Stimulated activated effector memory CD8-positive, alpha-beta T cell treated with anti-CD3 and anti-CD28 coated beads, Interleukin-12 subunit alpha, Interleukin-12 subunit beta, amount 100 ng/mL, for 72 hours (primary cell): Measurements from ENCODE around the gene SRRM3.

Experiments
- ATAC-seq: fragments of 150-1000 bp; cut with Tn5 transposase; 2 replicates; pipeline ENCODE4 v1.10.0; 2021
- DNase-seq, 2 donors: peaks; one replicate each; pipeline ENCODE4 v3.0.0; 2021 to 2022; ENCODE audit warnings: low spot score in 2 of 2
- H3K27ac Mint-ChIP-seq: one replicate; pipeline ENCODE4 v1.8.0; 2022; ENCODE audit warnings: mild to moderate bottlenecking, mixed read lengths
- H3K36me3 Mint-ChIP-seq: one replicate; pipeline ENCODE4 v1.8.0; 2022; ENCODE audit warnings: mild to moderate bottlenecking, mixed read lengths
- H3K4me1 Mint-ChIP-seq: one replicate; pipeline ENCODE4 v1.8.0; 2022; ENCODE audit warnings: mixed read lengths
- H3K4me3 Mint-ChIP-seq: one replicate; pipeline ENCODE4 v1.8.0; 2022; ENCODE audit warnings: mild to moderate bottlenecking, mixed read lengths
- H3K9me3 Mint-ChIP-seq: one replicate; pipeline ENCODE4 v1.8.0; 2022; ENCODE audit warnings: mixed read lengths

Gene SRRM3

DNA sequence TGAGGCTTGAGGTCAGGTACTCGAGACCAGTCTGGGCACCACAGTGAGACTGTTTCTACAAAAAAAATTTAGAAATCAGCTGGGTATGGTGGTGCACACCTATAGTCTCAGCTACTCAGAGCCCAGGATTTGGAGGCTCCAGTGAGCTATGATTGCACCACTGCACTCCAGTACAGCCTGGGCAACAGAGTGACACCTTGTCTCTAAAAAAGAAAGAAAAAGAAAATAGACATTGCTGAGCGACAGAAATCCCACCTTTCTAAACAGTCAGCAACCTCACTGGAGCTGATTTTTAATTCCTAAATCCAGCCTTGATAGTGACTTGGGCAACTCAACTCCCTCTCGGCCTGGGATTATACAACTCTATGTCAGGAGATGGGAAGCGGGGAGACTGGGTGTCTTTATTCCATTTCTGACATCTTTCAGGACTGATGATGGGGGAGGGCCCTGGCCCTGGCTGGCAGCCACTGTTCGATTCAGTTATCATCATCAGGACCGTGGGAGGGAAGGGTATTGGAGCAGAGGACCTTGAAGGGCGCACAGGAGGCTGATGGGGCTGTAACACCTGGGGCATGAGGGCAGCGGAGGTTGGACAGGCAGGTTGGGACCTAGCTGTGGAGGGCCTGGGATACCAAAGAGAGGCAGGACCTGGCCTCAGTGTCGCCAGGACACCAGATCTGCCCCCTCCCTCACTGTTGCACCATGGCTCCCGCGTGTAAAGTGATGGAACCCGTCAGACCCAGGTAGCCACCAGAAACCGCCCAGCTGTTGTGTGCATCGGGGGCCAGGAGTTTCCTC is 115.5 kb downstream of the SRRM3 start:
- peak overlapping the region; percentile 87 for H3K27ac Mint-ChIP-seq
- H3K9me3 Mint-ChIP-seq = no peaks in the 10 kb centered on the region
- H3K4me3 Mint-ChIP-seq = peak overlapping the region; percentile 74
- DNase-seq (no peak), ATAC-seq (no peak)
- peaks cover 48% of the 10 kb centered on the region for H3K36me3 Mint-ChIP-seq
- peaks cover 37% of the 10 kb centered on the region for H3K4me1 Mint-ChIP-seq

DNA sequence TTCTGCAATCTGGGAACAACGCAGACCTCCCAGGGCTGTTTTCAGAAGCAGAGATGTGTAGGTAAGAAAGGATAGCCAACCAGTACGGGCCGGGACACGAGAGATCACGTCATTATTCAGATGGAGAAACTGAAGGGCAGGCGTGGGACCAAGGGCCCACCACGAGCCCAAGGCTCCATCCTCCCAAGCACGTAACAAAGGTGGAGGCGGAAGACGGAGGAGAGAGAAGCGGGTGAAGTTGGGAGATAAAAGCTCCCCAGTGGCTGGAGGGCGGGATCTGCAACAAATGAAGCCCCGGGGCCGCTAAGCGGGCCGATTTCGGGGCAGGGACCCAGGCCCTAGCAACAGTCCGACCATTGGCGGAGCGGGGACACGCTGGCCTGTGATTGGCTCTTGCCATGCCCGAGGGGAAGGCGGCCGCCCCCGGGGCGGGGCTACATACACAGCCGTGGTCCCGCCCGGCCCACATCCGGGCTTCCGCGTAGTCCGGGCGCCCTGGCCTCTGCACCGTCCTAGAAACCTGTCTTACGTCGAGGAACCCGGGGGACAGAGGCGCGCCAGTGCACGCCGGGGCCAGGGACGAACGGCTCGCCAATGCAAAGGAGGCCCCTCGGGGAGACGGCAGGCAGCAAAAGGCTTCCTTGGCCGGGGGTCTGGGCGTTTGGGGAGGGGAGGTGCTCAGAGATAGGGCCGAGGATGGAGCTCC is 116.2 kb downstream of the SRRM3 start:
- peak; percentile 85 to 97 for DNase-seq
- peak; percentile 93 for ATAC-seq
- Mint-ChIP-seq H3K27ac (peak overlapping the region; percentile 87), H3K9me3 (no peaks in the 10 kb centered on the region), H3K4me1 (peaks cover 37% of the 10 kb centered on the region), H3K36me3 (peaks cover 56% of the 10 kb centered on the region), H3K4me3 (peak overlapping the region; percentile 74)

- no peaks in the 10 kb centered on the region for H3K9me3 Mint-ChIP-seq
- DNase-seq = peak; percentile 49 to 85
Measured at GRCh38 chr7:76318488-76319353, 117.0 kb downstream of the SRRM3 start.

DNA sequence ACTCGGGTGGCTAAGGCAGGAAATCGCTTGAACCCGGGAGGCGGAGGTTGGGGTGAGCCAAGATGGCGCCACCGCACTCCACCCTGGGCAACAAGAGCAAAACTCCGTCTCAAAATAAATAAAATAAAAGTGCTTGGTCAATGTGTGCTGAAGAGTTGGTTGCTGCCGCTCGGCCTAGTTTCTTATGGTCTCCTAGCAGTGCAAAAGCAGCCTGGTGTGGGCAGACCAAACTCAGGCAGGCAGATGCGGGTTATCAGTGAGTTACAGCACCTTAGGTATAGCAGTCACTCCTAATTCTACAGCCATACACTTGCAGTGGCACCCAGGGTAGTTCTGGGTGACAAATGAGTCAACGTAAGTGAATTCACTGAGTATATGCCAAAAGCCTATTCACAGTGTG is 123.4 kb downstream of the SRRM3 start:
- peak overlapping the region; percentile 1 for H3K27ac Mint-ChIP-seq
- no peaks in the 10 kb centered on the region for H3K9me3 Mint-ChIP-seq
- peaks cover 36% of the 10 kb centered on the region for H3K4me1 Mint-ChIP-seq
- no peak overlapping the region for H3K4me3 Mint-ChIP-seq
- peaks cover 91% of the 10 kb centered on the region for H3K36me3 Mint-ChIP-seq
- no peak for DNase-seq
- ATAC-seq = no peak

More at GRCh38 chr7:76318488-76319353, 117.0 kb downstream of the SRRM3 start:
- peaks cover 36% of the 10 kb centered on the region for H3K4me1 Mint-ChIP-seq
- ATAC-seq = peak; percentile 73
- peaks cover 60% of the 10 kb centered on the region for H3K36me3 Mint-ChIP-seq
- H3K4me3 Mint-ChIP-seq = peak overlapping the region; percentile 74
- peak overlapping the region; percentile 87 for H3K27ac Mint-ChIP-seq

GRCh38 chr7:76325811-76326210 is 124.1 kb downstream of the SRRM3 start:
- Mint-ChIP-seq H3K4me1 (peaks cover 38% of the 10 kb centered on the region), H3K36me3 (peaks cover 91% of the 10 kb centered on the region), H3K4me3 (no peak overlapping the region), H3K27ac (no peak overlapping the region), H3K9me3 (no peaks in the 10 kb centered on the region)
- ATAC-seq (no peak), DNase-seq (no peak)

- Mint-ChIP-seq H3K36me3 (peaks cover 88% of the 10 kb centered on the region), H3K9me3 (no peaks in the 10 kb centered on the region), H3K27ac (no peak overlapping the region), H3K4me3 (no peak overlapping the region), H3K4me1 (peaks cover 44% of the 10 kb centered on the region)
- DNase-seq = no peak
- ATAC-seq = no peak
Measured at GRCh38 chr7:76326646-76327233, 125.0 kb downstream of the SRRM3 start.

GRCh38 chr7:76327610-76328009 is 125.9 kb downstream of the SRRM3 start:
- no peak for DNase-seq
- H3K4me1 Mint-ChIP-seq = peaks cover 49% of the 10 kb centered on the region
- H3K36me3 Mint-ChIP-seq = peaks cover 88% of the 10 kb centered on the region
- ATAC-seq = peak; percentile 60
- peak overlapping the region; percentile 74 for H3K27ac Mint-ChIP-seq
- H3K4me3 Mint-ChIP-seq = no peak overlapping the region
- no peaks in the 10 kb centered on the region for H3K9me3 Mint-ChIP-seq

GRCh38 chr7:76328389-76328788 is 126.7 kb downstream of the SRRM3 start:
- peaks cover 52% of the 10 kb centered on the region for H3K4me1 Mint-ChIP-seq

GRCh38 chr7:76329479-76329878 is 127.8 kb downstream of the SRRM3 start:
- Mint-ChIP-seq H3K4me3 (no peak overlapping the region), H3K9me3 (no peaks in the 10 kb centered on the region), H3K36me3 (peaks cover 97% of the 10 kb centered on the region), H3K27ac (peak overlapping the region; percentile 49), H3K4me1 (peaks cover 58% of the 10 kb centered on the region)
- no peak for ATAC-seq
- no peak for DNase-seq

More at GRCh38 chr7:76328389-76328788, 126.7 kb downstream of the SRRM3 start:
- no peak for DNase-seq
- Mint-ChIP-seq H3K9me3 (no peaks in the 10 kb centered on the region), H3K27ac (peak overlapping the region; percentile 74), H3K36me3 (peaks cover 88% of the 10 kb centered on the region), H3K4me3 (no peak overlapping the region)
- ATAC-seq = no peak

DNA sequence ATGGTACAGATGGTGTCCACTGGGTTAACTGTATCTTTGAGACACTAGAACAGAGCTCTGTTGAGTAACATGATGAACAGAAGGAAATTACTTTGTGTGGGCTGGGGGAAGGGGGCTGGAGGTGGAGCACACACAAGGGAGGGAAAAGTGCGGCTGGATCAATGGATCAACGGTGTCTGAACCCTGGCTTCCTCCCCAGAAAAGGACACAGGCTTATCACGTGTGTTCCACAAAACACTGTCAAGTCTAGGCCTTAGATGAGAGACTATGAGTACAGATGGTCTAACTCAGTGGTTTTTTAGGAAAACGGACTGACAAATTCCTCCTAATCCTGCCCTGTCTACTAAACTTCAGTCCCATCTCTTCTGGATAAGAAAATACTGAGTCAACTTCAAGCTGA is 128.6 kb downstream of the SRRM3 start:
- no peak for ATAC-seq
- Mint-ChIP-seq H3K4me3 (no peak overlapping the region), H3K36me3 (peaks cover 97% of the 10 kb centered on the region), H3K9me3 (no peaks in the 10 kb centered on the region), H3K4me1 (peaks cover 58% of the 10 kb centered on the region), H3K27ac (peak overlapping the region; percentile 49)
- no peak for DNase-seq

- ATAC-seq (no peak), DNase-seq (no peak)
- no peaks in the 10 kb centered on the region for H3K9me3 Mint-ChIP-seq
- peak overlapping the region; percentile 49 for H3K27ac Mint-ChIP-seq
- peaks cover 97% of the 10 kb centered on the region for H3K36me3 Mint-ChIP-seq
- no peak overlapping the region for H3K4me3 Mint-ChIP-seq
- H3K4me1 Mint-ChIP-seq = peaks cover 59% of the 10 kb centered on the region
Measured at GRCh38 chr7:76330673-76331072, 129.0 kb downstream of the SRRM3 start.

DNA sequence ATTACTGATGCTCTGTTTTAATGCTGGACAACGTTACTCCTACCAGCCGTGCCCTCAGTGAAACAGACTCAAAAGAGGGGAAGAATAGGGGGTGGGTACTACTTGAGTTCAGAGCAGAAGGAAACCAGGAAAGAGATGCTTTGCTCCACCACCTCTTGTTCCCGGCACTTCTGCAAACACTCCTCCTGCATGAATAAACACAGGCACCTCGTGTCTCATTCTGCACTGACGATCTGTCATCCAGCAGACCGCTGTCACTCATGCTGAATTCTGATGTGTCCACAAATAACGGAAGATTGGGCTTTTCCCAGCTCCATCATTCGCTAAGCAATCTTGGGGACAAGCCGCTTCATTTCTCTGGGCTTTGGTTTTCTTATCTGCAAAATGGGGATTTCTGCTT is 130.4 kb downstream of the SRRM3 start:
- DNase-seq (no peak), ATAC-seq (no peak)
- Mint-ChIP-seq H3K27ac (no peak overlapping the region), H3K9me3 (no peaks in the 10 kb centered on the region), H3K36me3 (peaks cover 97% of the 10 kb centered on the region), H3K4me1 (peaks cover 58% of the 10 kb centered on the region), H3K4me3 (no peak overlapping the region)

GRCh38 chr7:76333511-76334101 is 131.9 kb downstream of the SRRM3 start:
- DNase-seq = no peak
- Mint-ChIP-seq H3K4me3 (no peak overlapping the region), H3K36me3 (peaks cover 97% of the 10 kb centered on the region), H3K4me1 (peaks cover 60% of the 10 kb centered on the region), H3K9me3 (no peaks in the 10 kb centered on the region), H3K27ac (peak overlapping the region; percentile 63)
- ATAC-seq = no peak

DNA sequence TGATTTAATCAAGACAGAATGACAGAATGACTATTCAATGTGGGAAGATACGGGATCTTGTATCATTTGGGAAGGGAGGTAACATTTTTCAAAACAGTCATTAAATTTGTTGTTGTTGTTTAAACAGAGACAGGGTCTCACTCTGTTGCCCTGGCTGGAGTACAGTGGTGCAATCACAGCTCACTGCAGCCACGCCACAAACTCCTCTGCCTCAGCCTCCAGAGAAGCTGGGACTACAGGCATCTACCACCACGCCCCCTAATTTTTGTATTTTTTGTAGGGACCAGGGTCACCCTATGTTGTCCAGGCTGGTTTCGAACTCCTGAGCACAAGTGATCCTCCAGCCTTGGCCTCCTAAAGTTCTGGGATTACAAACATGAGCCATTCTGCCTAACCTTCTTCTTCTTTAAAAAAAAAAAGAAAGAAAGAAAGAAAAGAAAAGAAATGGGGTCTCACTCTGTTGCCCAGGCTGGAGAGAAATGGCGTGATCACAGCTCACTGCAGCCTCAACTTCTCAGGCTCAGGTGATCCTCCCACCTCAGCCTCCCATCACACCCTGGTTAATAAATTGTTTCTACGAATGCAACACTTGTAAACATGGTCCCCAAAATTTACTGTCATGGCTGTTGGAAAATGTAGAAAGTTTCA is 132.7 kb downstream of the SRRM3 start:
- Mint-ChIP-seq H3K36me3 (peaks cover 97% of the 10 kb centered on the region), H3K27ac (no peak overlapping the region), H3K4me1 (peaks cover 53% of the 10 kb centered on the region), H3K4me3 (no peak overlapping the region), H3K9me3 (no peaks in the 10 kb centered on the region)
- no peak for DNase-seq
- ATAC-seq = no peak
